Measurements from ENCODE around the gene MYO1D. TPM values are rescaled to one million over a fixed set of nuclear protein-coding genes. Genes with fewer than 3 reads are reported as not detected.

Gene MYO1D
- total RNA-seq, 1 experiment from 2014 or later: 29.9 TPM

DNA sequence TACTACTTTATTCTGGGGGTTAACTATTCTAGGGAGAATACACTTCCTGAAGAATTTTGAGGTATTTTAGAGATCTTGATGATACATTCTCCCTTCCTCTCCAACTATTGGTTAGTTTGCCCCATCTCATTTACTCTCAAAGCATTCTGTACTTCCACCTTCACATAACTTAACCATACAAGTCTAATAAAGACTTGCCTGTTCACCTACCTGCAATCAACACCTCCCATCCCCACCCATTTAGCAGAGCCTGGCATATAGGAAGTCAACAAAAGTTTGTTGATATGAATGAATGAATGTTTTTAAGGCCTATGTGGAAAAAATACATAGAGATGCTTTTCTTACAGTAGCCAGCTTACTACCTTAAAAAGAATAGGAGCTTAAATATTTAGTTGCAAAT is 50.8 kb downstream of the MYO1D start:
- ChIA-PET CTCF (interaction anchor here (0.8 to 1.5 kb wide), 2 partner anchors 51 to 84 kb away, joined by 3 to 8 read pairs; partner anchors contain the start of gene MYO1D), POLR2A (no interaction called here)
- Mint-ChIP-seq H3K27me3 (ENCODE audit: low read depth) (no peaks in the 10 kb centered on the region; the same call in 1 of the 2 replicates), H3K4me1 (peaks cover 2% of the 10 kb centered on the region; the same call in 1 of the 2 replicates), H3K27ac (no peak overlapping the region), H3K9me3 (no peaks in the 10 kb centered on the region), H3K4me3 (no peak overlapping the region), H3K36me3 (no peaks in the 10 kb centered on the region)
- no peak for DNase-seq (ENCODE audit: low spot score)
- no peak for ATAC-seq
- no peak for TF ChIP-seq SMAD4 (CRISPR knock-in tag; IDR thresholded peaks at IDR 0.05)
- no peak for TF ChIP-seq ZNF416 (CRISPR knock-in tag; IDR thresholded peaks at IDR 0.05)
- TF ChIP-seq, protein P1, sequence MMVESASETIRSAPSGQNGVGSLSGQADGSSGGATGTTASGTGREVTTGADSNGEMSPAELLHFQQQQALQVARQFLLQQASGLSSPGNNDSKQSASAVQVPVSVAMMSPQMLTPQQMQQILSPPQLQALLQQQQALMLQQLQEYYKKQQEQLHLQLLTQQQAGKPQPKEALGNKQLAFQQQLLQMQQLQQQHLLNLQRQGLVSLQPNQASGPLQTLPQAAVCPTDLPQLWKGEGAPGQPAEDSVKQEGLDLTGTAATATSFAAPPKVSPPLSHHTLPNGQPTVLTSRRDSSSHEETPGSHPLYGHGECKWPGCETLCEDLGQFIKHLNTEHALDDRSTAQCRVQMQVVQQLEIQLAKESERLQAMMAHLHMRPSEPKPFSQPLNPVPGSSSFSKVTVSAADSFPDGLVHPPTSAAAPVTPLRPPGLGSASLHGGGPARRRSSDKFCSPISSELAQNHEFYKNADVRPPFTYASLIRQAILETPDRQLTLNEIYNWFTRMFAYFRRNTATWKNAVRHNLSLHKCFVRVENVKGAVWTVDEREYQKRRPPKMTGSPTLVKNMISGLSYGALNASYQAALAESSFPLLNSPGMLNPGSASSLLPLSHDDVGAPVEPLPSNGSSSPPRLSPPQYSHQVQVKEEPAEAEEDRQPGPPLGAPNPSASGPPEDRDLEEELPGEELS (CRISPR knock-in tag; IDR thresholded peaks at IDR 0.05): no peak
- no peak for TF ChIP-seq JAZF1 (CRISPR knock-in tag; IDR thresholded peaks at IDR 0.05)
- TF ChIP-seq PRRX2 (CRISPR knock-in tag; IDR thresholded peaks at IDR 0.05): no peak
- TF ChIP-seq, protein P2, sequence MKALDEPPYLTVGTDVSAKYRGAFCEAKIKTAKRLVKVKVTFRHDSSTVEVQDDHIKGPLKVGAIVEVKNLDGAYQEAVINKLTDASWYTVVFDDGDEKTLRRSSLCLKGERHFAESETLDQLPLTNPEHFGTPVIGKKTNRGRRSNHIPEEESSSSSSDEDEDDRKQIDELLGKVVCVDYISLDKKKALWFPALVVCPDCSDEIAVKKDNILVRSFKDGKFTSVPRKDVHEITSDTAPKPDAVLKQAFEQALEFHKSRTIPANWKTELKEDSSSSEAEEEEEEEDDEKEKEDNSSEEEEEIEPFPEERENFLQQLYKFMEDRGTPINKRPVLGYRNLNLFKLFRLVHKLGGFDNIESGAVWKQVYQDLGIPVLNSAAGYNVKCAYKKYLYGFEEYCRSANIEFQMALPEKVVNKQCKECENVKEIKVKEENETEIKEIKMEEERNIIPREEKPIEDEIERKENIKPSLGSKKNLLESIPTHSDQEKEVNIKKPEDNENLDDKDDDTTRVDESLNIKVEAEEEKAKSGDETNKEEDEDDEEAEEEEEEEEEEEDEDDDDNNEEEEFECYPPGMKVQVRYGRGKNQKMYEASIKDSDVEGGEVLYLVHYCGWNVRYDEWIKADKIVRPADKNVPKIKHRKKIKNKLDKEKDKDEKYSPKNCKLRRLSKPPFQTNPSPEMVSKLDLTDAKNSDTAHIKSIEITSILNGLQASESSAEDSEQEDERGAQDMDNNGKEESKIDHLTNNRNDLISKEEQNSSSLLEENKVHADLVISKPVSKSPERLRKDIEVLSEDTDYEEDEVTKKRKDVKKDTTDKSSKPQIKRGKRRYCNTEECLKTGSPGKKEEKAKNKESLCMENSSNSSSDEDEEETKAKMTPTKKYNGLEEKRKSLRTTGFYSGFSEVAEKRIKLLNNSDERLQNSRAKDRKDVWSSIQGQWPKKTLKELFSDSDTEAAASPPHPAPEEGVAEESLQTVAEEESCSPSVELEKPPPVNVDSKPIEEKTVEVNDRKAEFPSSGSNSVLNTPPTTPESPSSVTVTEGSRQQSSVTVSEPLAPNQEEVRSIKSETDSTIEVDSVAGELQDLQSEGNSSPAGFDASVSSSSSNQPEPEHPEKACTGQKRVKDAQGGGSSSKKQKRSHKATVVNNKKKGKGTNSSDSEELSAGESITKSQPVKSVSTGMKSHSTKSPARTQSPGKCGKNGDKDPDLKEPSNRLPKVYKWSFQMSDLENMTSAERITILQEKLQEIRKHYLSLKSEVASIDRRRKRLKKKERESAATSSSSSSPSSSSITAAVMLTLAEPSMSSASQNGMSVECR (CRISPR knock-in tag; IDR thresholded peaks at IDR 0.05; ENCODE audit: borderline replicate concordance): no peak
- TF ChIP-seq CREM (CRISPR knock-in tag; IDR thresholded peaks at IDR 0.05): no peak
- TF ChIP-seq ZNF138 (CRISPR knock-in tag; conservative IDR thresholded peaks at IDR 0.05): no peak
- TF ChIP-seq, protein P3, sequence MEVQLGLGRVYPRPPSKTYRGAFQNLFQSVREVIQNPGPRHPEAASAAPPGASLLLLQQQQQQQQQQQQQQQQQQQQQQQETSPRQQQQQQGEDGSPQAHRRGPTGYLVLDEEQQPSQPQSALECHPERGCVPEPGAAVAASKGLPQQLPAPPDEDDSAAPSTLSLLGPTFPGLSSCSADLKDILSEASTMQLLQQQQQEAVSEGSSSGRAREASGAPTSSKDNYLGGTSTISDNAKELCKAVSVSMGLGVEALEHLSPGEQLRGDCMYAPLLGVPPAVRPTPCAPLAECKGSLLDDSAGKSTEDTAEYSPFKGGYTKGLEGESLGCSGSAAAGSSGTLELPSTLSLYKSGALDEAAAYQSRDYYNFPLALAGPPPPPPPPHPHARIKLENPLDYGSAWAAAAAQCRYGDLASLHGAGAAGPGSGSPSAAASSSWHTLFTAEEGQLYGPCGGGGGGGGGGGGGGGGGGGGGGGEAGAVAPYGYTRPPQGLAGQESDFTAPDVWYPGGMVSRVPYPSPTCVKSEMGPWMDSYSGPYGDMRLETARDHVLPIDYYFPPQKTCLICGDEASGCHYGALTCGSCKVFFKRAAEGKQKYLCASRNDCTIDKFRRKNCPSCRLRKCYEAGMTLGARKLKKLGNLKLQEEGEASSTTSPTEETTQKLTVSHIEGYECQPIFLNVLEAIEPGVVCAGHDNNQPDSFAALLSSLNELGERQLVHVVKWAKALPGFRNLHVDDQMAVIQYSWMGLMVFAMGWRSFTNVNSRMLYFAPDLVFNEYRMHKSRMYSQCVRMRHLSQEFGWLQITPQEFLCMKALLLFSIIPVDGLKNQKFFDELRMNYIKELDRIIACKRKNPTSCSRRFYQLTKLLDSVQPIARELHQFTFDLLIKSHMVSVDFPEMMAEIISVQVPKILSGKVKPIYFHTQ (CRISPR knock-in tag; IDR thresholded peaks at IDR 0.05): no peak
- no peak for TF ChIP-seq RORB (CRISPR knock-in tag; IDR thresholded peaks at IDR 0.05)
- no peak for TF ChIP-seq HMGA2 (CRISPR knock-in tag; IDR thresholded peaks at IDR 0.05)
- no peak for TF ChIP-seq NR2C2 (CRISPR knock-in tag; IDR thresholded peaks at IDR 0.05)
- TF ChIP-seq FOXP1 (CRISPR knock-in tag; IDR thresholded peaks at IDR 0.05; ENCODE audit: borderline replicate concordance): no peak
- TF ChIP-seq CBFB (CRISPR knock-in tag; IDR thresholded peaks at IDR 0.05; ENCODE audit: low read depth): no peak

DNA sequence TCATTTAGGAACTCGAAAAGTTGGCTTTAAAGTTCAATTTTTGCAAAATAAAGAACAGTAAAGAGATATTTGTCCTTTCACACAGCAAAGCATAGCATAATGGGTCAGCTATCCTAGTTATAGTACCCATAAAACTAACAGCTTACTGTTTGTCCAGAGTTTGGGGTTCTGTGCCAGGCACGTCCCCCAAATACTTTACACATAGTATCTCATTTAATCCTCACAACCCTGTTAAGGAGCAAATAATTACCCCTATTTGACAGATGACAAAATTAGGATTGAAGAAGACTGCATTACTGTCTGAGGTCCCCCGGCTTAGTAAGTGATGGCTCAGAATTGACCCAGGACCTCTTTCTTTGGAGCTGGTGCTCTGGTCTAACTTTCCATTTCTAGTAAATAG is 52.6 kb downstream of the MYO1D start:
- Mint-ChIP-seq H3K27me3 (ENCODE audit: low read depth) (no peaks in the 10 kb centered on the region; the same call in 1 of the 2 replicates), H3K4me3 (no peak overlapping the region), H3K36me3 (no peaks in the 10 kb centered on the region), H3K27ac (no peak overlapping the region), H3K4me1 (peaks cover 2% of the 10 kb centered on the region; the same call in 1 of the 2 replicates), H3K9me3 (no peaks in the 10 kb centered on the region)
- TF ChIP-seq ZNF671 (CRISPR knock-in tag; IDR thresholded peaks at IDR 0.05): no peak
- TF ChIP-seq ZNF232 (CRISPR knock-in tag; IDR thresholded peaks at IDR 0.05): no peak
- no peak for TF ChIP-seq TEAD1 (CRISPR knock-in tag; IDR thresholded peaks at IDR 0.05)
- TF ChIP-seq NFYB (CRISPR knock-in tag; conservative IDR thresholded peaks at IDR 0.05; ENCODE audit: low read depth): no peak
- TF ChIP-seq, protein P4, sequence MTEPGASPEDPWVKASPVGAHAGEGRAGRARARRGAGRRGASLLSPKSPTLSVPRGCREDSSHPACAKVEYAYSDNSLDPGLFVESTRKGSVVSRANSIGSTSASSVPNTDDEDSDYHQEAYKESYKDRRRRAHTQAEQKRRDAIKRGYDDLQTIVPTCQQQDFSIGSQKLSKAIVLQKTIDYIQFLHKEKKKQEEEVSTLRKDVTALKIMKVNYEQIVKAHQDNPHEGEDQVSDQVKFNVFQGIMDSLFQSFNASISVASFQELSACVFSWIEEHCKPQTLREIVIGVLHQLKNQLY (CRISPR knock-in tag; IDR thresholded peaks at IDR 0.05): no peak
- no peak for TF ChIP-seq PRRX2 (CRISPR knock-in tag; IDR thresholded peaks at IDR 0.05)
- CTCF ChIA-PET: interaction anchor here (1.0 to 1.5 kb wide), 4 partner anchors 9 to 86 kb away, joined by 3 to 8 read pairs (median 4); no protein-coding TSS in a partner anchor
- DNase-seq (ENCODE audit: low spot score) (no peak), ATAC-seq (no peak)
- POLR2A ChIA-PET: no interaction called here
